HEK293 (cell line): ENCODE data around the gene NMNAT2.
A peak's percentile ranks its signal among the peaks of the same experiment; 100 is the strongest.

Source experiments
- CTCF ChIA-PET: fragments of 350-600 bp; formaldehyde crosslinking; extraction: SDS; loops from one replicate; lab custom pipeline; 2021; ENCODE audit warnings: antibody characterized with exemption; lab: Yijun Ruan, JAX
- POLR2A ChIA-PET: fragments of 300-600 bp; formaldehyde crosslinking; extraction: SDS; loops from one replicate; lab custom pipeline; 2020; ENCODE audit warnings: antibody characterized with exemption, inconsistent platforms; lab: Yijun Ruan, JAX
- H3K27ac ChIP-seq: fragments of 200-500 bp; sonication (Bioruptor generic); 2 replicates; pipeline ENCODE4 v1.5.1; 2014; ENCODE audit warnings: low read depth, low read length, control low read depth, inconsistent platforms; ENCODE audit errors: extremely low read depth
- H3K36me3 ChIP-seq, 2 experiments: fragments of 200-500 bp in 1 of 2; sonication (Bioruptor generic) in 1 of 2; 1 replicate in 1 of 2; 2 replicates in 1 of 2; pipeline ENCODE4 v1.5.1; 2014 to 2017; ENCODE audit warnings: inconsistent platforms in 2 of 2, low read length in 2 of 2; ENCODE audit not compliant: control insufficient read depth in 2 of 2, insufficient read depth in 1 of 2
- H3K4me1 ChIP-seq: fragments of 200-500 bp; sonication (Bioruptor generic); 2 replicates; pipeline ENCODE4 v1.5.1; 2014; ENCODE audit warnings: mild to moderate bottlenecking, low read length, inconsistent platforms; ENCODE audit not compliant: control insufficient read depth, insufficient read depth
- H3K4me3 ChIP-seq: 2 replicates; pipeline ENCODE4 v1.5.1; 2011; ENCODE audit warnings: low read depth, mild to moderate bottlenecking, control low read depth, low read length, moderate library complexity
- H3K9me3 ChIP-seq: fragments of 200-500 bp; sonication (Bioruptor generic); 2 replicates; pipeline ENCODE4 v1.5.1; 2014; ENCODE audit warnings: low read depth, low read length, inconsistent platforms; ENCODE audit not compliant: control insufficient read depth, insufficient read depth
- BCL11A ChIP-seq: fragments of 450-650 bp; formaldehyde crosslinking; IDR thresholded peaks from 2 replicates; pipeline ENCODE4 v1.5.1; 2016; ENCODE audit warnings: low read depth, missing biosample characterization, missing genetic modification characterization
- FEZF1 ChIP-seq: fragments of 450-650 bp; formaldehyde crosslinking; IDR thresholded peaks from 2 replicates; pipeline ENCODE4 v1.5.1; 2016; ENCODE audit warnings: missing biosample characterization, missing genetic modification characterization
- GFI1B ChIP-seq: fragments of 450-650 bp; formaldehyde crosslinking; IDR thresholded peaks from 2 replicates; pipeline ENCODE4 v1.5.1; 2016; ENCODE audit warnings: missing biosample characterization, missing genetic modification characterization
- HOXC10 ChIP-seq: sonication (generic); formaldehyde crosslinking; IDR thresholded peaks from 2 replicates; pipeline ENCODE4 v1.8.1; 2023; ENCODE audit warnings: mild to moderate bottlenecking, missing genetic modification reagents
- KLF16 ChIP-seq: fragments of 450-650 bp; formaldehyde crosslinking; IDR thresholded peaks from 2 replicates; pipeline ENCODE4 v1.5.1; 2017; ENCODE audit warnings: missing biosample characterization, missing genetic modification characterization
- RBAK ChIP-seq: fragments of 450-650 bp; formaldehyde crosslinking; IDR thresholded peaks from 2 replicates; pipeline ENCODE4 v1.5.1; 2016; ENCODE audit warnings: missing biosample characterization, missing genetic modification characterization
- SALL2 ChIP-seq: fragments of 450-650 bp; formaldehyde crosslinking; IDR thresholded peaks from 2 replicates; pipeline ENCODE4 v1.5.0; 2017; ENCODE audit warnings: missing biosample characterization, mild to moderate bottlenecking, missing genetic modification characterization, borderline replicate concordance
- SP7 ChIP-seq: fragments of 450-650 bp; formaldehyde crosslinking; IDR thresholded peaks from 2 replicates; pipeline ENCODE4 v1.5.1; 2016; ENCODE audit warnings: missing biosample characterization, missing genetic modification characterization
- ZNF10 ChIP-seq: fragments of 450-650 bp; formaldehyde crosslinking; IDR thresholded peaks from 2 replicates; pipeline ENCODE4 v1.5.1; 2017; ENCODE audit warnings: missing biosample characterization, missing genetic modification characterization
- ZNF16 ChIP-seq: fragments of 450-650 bp; formaldehyde crosslinking; IDR thresholded peaks from 2 replicates; pipeline ENCODE4 v1.5.1; 2016; ENCODE audit warnings: low read depth, missing biosample characterization, missing genetic modification characterization
- ZNF175 ChIP-seq: fragments of 450-650 bp; formaldehyde crosslinking; IDR thresholded peaks from 2 replicates; pipeline ENCODE4 v1.5.1; 2016; ENCODE audit warnings: missing biosample characterization, missing genetic modification characterization
- ZNF2 ChIP-seq: fragments of 450-650 bp; formaldehyde crosslinking; IDR thresholded peaks from 2 replicates; pipeline ENCODE4 v1.5.1; 2016; ENCODE audit warnings: missing biosample characterization, missing genetic modification characterization
- ZNF248 ChIP-seq: fragments of 450-650 bp; formaldehyde crosslinking; IDR thresholded peaks from 2 replicates; pipeline ENCODE4 v1.5.1; 2017; ENCODE audit warnings: missing biosample characterization, missing genetic modification characterization
- ZNF280C ChIP-seq: fragments of 450-650 bp; formaldehyde crosslinking; IDR thresholded peaks from 2 replicates; pipeline ENCODE4 v1.5.1; 2016; ENCODE audit warnings: missing biosample characterization, missing genetic modification characterization
- ZNF350 ChIP-seq: fragments of 450-650 bp; formaldehyde crosslinking; IDR thresholded peaks from 2 replicates; pipeline ENCODE4 v1.5.0; 2017; ENCODE audit warnings: missing biosample characterization, mild to moderate bottlenecking, missing genetic modification characterization
- ZNF354C ChIP-seq: fragments of 450-650 bp; formaldehyde crosslinking; IDR thresholded peaks from 2 replicates; pipeline ENCODE4 v1.5.1; 2016; ENCODE audit warnings: missing biosample characterization, missing genetic modification characterization, low read depth, borderline replicate concordance
- ZNF449 ChIP-seq: fragments of 450-650 bp; formaldehyde crosslinking; IDR thresholded peaks from 2 replicates; pipeline ENCODE4 v1.5.1; 2017; ENCODE audit warnings: missing biosample characterization, mild to moderate bottlenecking, missing genetic modification characterization, moderate library complexity
- ZNF510 ChIP-seq: fragments of 450-650 bp; formaldehyde crosslinking; IDR thresholded peaks from 2 replicates; pipeline ENCODE4 v1.5.1; 2018; ENCODE audit warnings: mild to moderate bottlenecking, missing genetic modification characterization, missing biosample characterization; ENCODE audit not compliant: insufficient replicate concordance
- ZNF623 ChIP-seq: fragments of 450-650 bp; formaldehyde crosslinking; IDR thresholded peaks from 2 replicates; pipeline ENCODE4 v1.5.1; 2016; ENCODE audit warnings: missing biosample characterization, missing genetic modification characterization
- ZNF654 ChIP-seq: fragments of 450-650 bp; formaldehyde crosslinking; IDR thresholded peaks from 2 replicates; pipeline ENCODE4 v1.5.1; 2016; ENCODE audit warnings: low read depth, missing biosample characterization, missing genetic modification characterization
- ZNF660 ChIP-seq: fragments of 450-650 bp; IDR thresholded peaks from 2 replicates; pipeline ENCODE4 v1.5.1; 2018; ENCODE audit warnings: missing biosample characterization, mild to moderate bottlenecking, missing genetic modification characterization
- ZNF777 ChIP-seq: fragments of 450-650 bp; formaldehyde crosslinking; IDR thresholded peaks from 2 replicates; pipeline ENCODE4 v1.5.1; 2017; ENCODE audit warnings: missing biosample characterization, missing genetic modification characterization, borderline replicate concordance
- ZNF830 ChIP-seq: fragments of 450-650 bp; IDR thresholded peaks from 2 replicates; pipeline ENCODE4 v1.5.0; 2018; ENCODE audit warnings: missing biosample characterization, missing genetic modification characterization, low read depth, mild to moderate bottlenecking, moderate library complexity
- ZNF843 ChIP-seq: fragments of 450-650 bp; formaldehyde crosslinking; IDR thresholded peaks from 2 replicates; pipeline ENCODE4 v1.5.1; 2016; ENCODE audit warnings: missing biosample characterization, missing genetic modification characterization
- ZSCAN16 ChIP-seq: fragments of 450-650 bp; formaldehyde crosslinking; IDR thresholded peaks from 2 replicates; pipeline ENCODE4 v1.5.1; 2016; ENCODE audit warnings: missing biosample characterization, missing genetic modification characterization
- ZSCAN30 ChIP-seq: fragments of 450-650 bp; IDR thresholded peaks from 2 replicates; pipeline ENCODE4 v1.5.1; 2018; ENCODE audit warnings: missing biosample characterization, mild to moderate bottlenecking, missing genetic modification characterization, moderate library complexity
- TF ChIP-seq, protein P1 (sequence below): fragments of 450-650 bp; formaldehyde crosslinking; IDR thresholded peaks from 2 replicates; pipeline ENCODE4 v1.5.1; 2016; ENCODE audit warnings: missing biosample characterization, missing genetic modification characterization
- TF ChIP-seq, protein P2 (sequence below): fragments of 450-650 bp; formaldehyde crosslinking; IDR thresholded peaks from 2 replicates; pipeline ENCODE4 v1.5.1; 2017; ENCODE audit warnings: missing biosample characterization, missing genetic modification characterization
- TF ChIP-seq, protein P3 (sequence below): fragments of 450-650 bp; formaldehyde crosslinking; IDR thresholded peaks from 2 replicates; pipeline ENCODE4 v1.5.1; 2016; ENCODE audit warnings: missing biosample characterization, missing genetic modification characterization

NMNAT2 gene

DNA sequence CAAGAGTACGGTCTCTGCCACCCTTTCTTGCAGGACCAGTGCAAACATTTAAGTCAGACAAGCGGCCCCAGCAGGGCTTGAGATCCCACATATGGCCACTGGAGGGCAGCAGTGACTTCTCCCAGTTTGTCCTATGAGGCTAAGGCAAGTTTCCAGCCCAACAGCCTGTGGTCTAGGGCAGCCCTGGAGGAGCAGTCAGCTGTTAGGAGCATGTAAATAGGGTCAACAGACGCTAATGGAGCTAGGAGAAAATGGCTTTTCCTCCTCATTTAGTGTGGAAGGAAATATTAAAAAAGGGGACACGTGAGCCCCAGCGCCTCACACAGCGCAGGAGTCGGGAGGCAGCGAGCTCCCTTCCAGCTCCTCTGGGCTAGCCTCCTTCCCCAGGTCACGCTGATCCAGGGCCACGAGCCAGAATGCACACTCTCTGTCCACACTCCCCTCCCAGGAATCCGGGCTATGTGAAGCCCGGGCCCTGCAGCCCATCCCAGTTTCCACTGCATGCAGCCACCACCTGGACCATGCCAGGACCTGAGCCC is 136.6 kb downstream of the NMNAT2 start:
- H3K4me3 ChIP-seq, result no peak overlapping the region
- ChIA-PET CTCF (interaction anchor here (0.5 to 2.4 kb wide), 29 partner anchors 8 to 930 kb away, joined by 3 to 13 read pairs (median 3); no protein-coding TSS in a partner anchor), POLR2A (no interaction called here)
- no peak overlapping the region for H3K27ac ChIP-seq
- no peaks in the 10 kb centered on the region for H3K36me3 ChIP-seq
- H3K9me3 ChIP-seq, result no peaks in the 10 kb centered on the region
- H3K4me1 ChIP-seq, result peaks cover 2% of the 10 kb centered on the region; the same call in 1 of the 2 replicates
- TF ChIP-seq SP7 (tag by site-specific recombination) (no peak), ZNF843 (tag by site-specific recombination) (no peak), ZNF777 (no peak), SALL2 (tag by site-specific recombination) (no peak), ZNF350 (no peak), ZNF660 (tag by site-specific recombination) (peak; percentile 64; the same call in 1 of the 2 replicates), FEZF1 (tag by site-specific recombination) (no peak), ZNF654 (peak; percentile 84), ZNF16 (tag by site-specific recombination) (no peak), GFI1B (tag by site-specific recombination) (no peak), ZSCAN16 (tag by site-specific recombination) (no peak), BCL11A (tag by site-specific recombination) (no peak), ZNF248 (tag by site-specific recombination) (no peak), ZNF10 (tag by site-specific recombination) (no peak), ZNF354C (tag by site-specific recombination) (no peak), ZSCAN30 (tag by site-specific recombination) (peak; percentile 13; the same call in 1 of the 2 replicates), ZNF449 (tag by site-specific recombination) (peak; percentile 86), HOXC10 (no peak), ZNF280C (tag by site-specific recombination) (no peak), ZNF510 (tag by site-specific recombination) (no peak), ZNF623 (tag by site-specific recombination) (no peak), ZNF175 (tag by site-specific recombination) (no peak), KLF16 (tag by site-specific recombination) (no peak), RBAK (no peak), ZNF830 (no peak), ZNF2 (tag by site-specific recombination) (peak; percentile 65; the same call in 1 of the 2 replicates)
- TF ChIP-seq, protein P1, sequence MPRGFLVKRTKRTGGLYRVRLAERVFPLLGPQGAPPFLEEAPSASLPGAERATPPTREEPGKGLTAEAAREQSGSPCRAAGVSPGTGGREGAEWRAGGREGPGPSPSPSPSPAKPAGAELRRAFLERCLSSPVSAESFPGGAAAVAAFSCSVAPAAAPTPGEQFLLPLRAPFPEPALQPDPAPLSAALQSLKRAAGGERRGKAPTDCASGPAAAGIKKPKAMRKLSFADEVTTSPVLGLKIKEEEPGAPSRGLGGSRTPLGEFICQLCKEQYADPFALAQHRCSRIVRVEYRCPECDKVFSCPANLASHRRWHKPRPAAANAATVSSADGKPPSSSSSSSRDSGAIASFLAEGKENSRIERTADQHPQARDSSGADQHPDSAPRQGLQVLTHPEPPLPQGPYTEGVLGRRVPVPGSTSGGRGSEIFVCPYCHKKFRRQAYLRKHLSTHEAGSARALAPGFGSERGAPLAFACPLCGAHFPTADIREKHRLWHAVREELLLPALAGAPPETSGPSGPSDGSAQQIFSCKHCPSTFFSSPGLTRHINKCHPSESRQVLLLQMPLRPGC (tag by site-specific recombination), result no peak
- TF ChIP-seq, protein P2, sequence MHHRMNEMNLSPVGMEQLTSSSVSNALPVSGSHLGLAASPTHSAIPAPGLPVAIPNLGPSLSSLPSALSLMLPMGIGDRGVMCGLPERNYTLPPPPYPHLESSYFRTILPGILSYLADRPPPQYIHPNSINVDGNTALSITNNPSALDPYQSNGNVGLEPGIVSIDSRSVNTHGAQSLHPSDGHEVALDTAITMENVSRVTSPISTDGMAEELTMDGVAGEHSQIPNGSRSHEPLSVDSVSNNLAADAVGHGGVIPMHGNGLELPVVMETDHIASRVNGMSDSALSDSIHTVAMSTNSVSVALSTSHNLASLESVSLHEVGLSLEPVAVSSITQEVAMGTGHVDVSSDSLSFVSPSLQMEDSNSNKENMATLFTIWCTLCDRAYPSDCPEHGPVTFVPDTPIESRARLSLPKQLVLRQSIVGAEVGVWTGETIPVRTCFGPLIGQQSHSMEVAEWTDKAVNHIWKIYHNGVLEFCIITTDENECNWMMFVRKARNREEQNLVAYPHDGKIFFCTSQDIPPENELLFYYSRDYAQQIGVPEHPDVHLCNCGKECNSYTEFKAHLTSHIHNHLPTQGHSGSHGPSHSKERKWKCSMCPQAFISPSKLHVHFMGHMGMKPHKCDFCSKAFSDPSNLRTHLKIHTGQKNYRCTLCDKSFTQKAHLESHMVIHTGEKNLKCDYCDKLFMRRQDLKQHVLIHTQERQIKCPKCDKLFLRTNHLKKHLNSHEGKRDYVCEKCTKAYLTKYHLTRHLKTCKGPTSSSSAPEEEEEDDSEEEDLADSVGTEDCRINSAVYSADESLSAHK, result no peak
- TF ChIP-seq, protein P3, sequence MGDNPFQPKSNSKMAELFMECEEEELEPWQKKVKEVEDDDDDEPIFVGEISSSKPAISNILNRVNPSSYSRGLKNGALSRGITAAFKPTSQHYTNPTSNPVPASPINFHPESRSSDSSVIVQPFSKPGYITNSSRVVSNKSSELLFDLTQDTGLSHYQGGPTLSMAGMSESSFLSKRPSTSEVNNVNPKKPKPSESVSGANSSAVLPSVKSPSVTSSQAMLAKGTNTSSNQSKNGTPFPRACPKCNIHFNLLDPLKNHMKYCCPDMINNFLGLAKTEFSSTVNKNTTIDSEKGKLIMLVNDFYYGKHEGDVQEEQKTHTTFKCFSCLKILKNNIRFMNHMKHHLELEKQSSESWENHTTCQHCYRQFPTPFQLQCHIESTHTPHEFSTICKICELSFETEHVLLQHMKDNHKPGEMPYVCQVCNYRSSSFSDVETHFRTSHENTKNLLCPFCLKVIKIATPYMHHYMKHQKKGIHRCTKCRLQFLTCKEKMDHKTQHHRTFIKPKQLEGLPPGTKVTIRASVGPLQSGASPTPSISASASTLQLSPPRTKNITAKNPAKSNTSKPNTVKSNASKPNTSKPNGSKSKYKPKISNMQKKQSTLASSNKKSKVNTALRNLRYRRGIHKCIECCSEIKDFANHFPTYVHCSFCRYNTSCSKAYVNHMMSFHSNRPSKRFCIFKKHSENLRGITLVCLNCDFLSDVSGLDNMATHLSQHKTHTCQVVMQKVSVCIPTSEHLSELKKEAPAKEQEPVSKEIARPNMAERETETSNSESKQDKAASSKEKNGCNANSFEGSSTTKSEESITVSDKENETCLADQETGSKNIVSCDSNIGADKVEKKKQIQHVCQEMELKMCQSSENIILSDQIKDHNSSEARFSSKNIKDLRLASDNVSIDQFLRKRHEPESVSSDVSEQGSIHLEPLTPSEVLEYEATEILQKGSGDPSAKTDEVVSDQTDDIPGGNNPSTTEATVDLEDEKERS, result no peak
